MM.1S (cell line): ENCODE data around the gene ISOC2.

ENCODE experiments used
- CTCF ChIP-seq: fragments of 300-600 bp; sonication (generic); IDR thresholded peaks from 2 replicates; pipeline ENCODE4 v1.5.1; 2016; ENCODE audit warnings: antibody characterized with exemption, low read length, mixed read lengths
- EZH2 ChIP-seq: fragments of 300-600 bp; sonication (generic); optimal IDR thresholded peaks from 2 replicates; pipeline ENCODE3; 2017; ENCODE audit warnings: low read depth, mild to moderate bottlenecking, antibody characterized with exemption, low read length, mixed read lengths
- EZH2phosphoT487 ChIP-seq: fragments of 300-600 bp; sonication (generic); IDR thresholded peaks from 2 replicates; pipeline ENCODE4 v1.6.1; 2018; ENCODE audit warnings: antibody characterized with exemption, low read length

- TF ChIP-seq CTCF (no peak), EZH2phosphoT487 (no peak), EZH2 (no peak)
These were observed 24.0 kb downstream of the ISOC2 start for GRCh38 chr19:55437410-55437809.
